HCT116 (cell line): ENCODE results near the gene TUBA4A.

Experiments
- CTCF ChIP-seq, 3 experiments: fragments of 200-600 bp in 1 of 3; sonication (generic) in 1 of 3; IDR thresholded peaks in 2 of 3; conservative IDR thresholded peaks in 1 of 3; 2 replicates each; pipeline ENCODE4 v1.5.1; 2012 to 2017; ENCODE audit warnings: low read depth in 2 of 3, low read length in 2 of 3, antibody characterized with exemption in 1 of 3, borderline replicate concordance in 1 of 3, control low read depth in 1 of 3, mild to moderate bottlenecking in 1 of 3, mixed read lengths in 1 of 3, mixed run types in 1 of 3, moderate library complexity in 1 of 3; ENCODE audit not compliant: insufficient read depth in 1 of 3
- EZH2phosphoT487 ChIP-seq: fragments of 200-600 bp; IDR thresholded peaks from 2 replicates; pipeline ENCODE4 v1.6.1; 2018; ENCODE audit warnings: antibody characterized with exemption, borderline replicate concordance
- MAX ChIP-seq: IDR thresholded peaks from 2 replicates; pipeline ENCODE4 v1.6.1; 2012
- POLR2A ChIP-seq: IDR thresholded peaks from 2 replicates; pipeline ENCODE4 v1.7.0; 2011; ENCODE audit warnings: borderline replicate concordance; ENCODE audit not compliant: insufficient read depth, insufficient read length; ENCODE audit errors: extremely low read depth
- POLR2AphosphoS5 ChIP-seq: IDR thresholded peaks from 2 replicates; pipeline ENCODE4 v1.6.1; 2011; ENCODE audit warnings: mild to moderate bottlenecking, low read depth, low read length, moderate library complexity
- REST ChIP-seq: IDR thresholded peaks from 2 replicates; pipeline ENCODE4 v1.6.1; 2012; ENCODE audit warnings: low read depth
- ZFX ChIP-seq: fragments of 450-650 bp; IDR thresholded peaks from 2 replicates; pipeline ENCODE4 v1.6.1; 2017

GRCh38 chr2:219285373-219285735 lies 31.6 kb upstream of the TUBA4A start:
- TF ChIP-seq CTCF (IDR thresholded peaks at IDR 0.05 in 2 of 3, conservative IDR thresholded peaks at IDR 0.05 in 1 of 3; ENCODE audit: borderline replicate concordance in 1 of 3, insufficient read depth in 1 of 3, low read depth in 2 of 3, low read length in 2 of 3): no peak
- TF ChIP-seq POLR2A: no peak
- TF ChIP-seq MAX: no peak
- TF ChIP-seq EZH2phosphoT487: no peak
- no peak for TF ChIP-seq REST
- no peak for TF ChIP-seq ZFX
- TF ChIP-seq POLR2AphosphoS5: no peak
